Neural cell (in vitro differentiated cells): Measurements from ENCODE around the gene F13B.

ENCODE experiments used
- EZH2 ChIP-seq: fragments of 200-600, 300-800 bp; shearing (Covaris generic), sonication (generic); IDR thresholded peaks from 2 replicates; pipeline ENCODE4 v1.6.1; 2014; ENCODE audit warnings: antibody characterized with exemption, low read length, borderline replicate concordance, mild to moderate bottlenecking; ENCODE audit not compliant: insufficient read depth, poor library complexity, severe bottlenecking
- REST ChIP-seq: IDR thresholded peaks from 2 replicates; pipeline ENCODE4 v1.6.1; 2012; ENCODE audit warnings: borderline replicate concordance
- SMC3 ChIP-seq: fragments of 450-650 bp; conservative IDR thresholded peaks from 2 replicates; pipeline ENCODE4 v1.6.1; 2014; ENCODE audit warnings: antibody characterized with exemption, mild to moderate bottlenecking, moderate library complexity; ENCODE audit not compliant: poor library complexity
- TF ChIP-seq, protein P1 (sequence below): fragments of 450-650 bp; IDR thresholded peaks from 2 replicates; pipeline ENCODE4 v1.5.1; 2014; ENCODE audit warnings: antibody characterized with exemption, mild to moderate bottlenecking, moderate library complexity; ENCODE audit not compliant: poor library complexity, severe bottlenecking

- TF ChIP-seq, protein P1, sequence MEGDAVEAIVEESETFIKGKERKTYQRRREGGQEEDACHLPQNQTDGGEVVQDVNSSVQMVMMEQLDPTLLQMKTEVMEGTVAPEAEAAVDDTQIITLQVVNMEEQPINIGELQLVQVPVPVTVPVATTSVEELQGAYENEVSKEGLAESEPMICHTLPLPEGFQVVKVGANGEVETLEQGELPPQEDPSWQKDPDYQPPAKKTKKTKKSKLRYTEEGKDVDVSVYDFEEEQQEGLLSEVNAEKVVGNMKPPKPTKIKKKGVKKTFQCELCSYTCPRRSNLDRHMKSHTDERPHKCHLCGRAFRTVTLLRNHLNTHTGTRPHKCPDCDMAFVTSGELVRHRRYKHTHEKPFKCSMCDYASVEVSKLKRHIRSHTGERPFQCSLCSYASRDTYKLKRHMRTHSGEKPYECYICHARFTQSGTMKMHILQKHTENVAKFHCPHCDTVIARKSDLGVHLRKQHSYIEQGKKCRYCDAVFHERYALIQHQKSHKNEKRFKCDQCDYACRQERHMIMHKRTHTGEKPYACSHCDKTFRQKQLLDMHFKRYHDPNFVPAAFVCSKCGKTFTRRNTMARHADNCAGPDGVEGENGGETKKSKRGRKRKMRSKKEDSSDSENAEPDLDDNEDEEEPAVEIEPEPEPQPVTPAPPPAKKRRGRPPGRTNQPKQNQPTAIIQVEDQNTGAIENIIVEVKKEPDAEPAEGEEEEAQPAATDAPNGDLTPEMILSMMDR = no peak
- TF ChIP-seq EZH2 (no peak), SMC3 (no peak), REST (no peak)
These were observed 55.4 kb downstream of the F13B start for GRCh38 chr1:197011614-197012013.
